OCI-LY3 (cell line): ENCODE results near the gene COL13A1.

Source experiments
- H2AFZ ChIP-seq: fragments of 200-600, 300-600 bp; shearing (Covaris generic); 2 replicates; pipeline ENCODE4 v1.6.0; 2014; ENCODE audit warnings: antibody characterized with exemption, low read depth, low read length
- H3K27ac ChIP-seq: fragments of 200-600, 300-600 bp; sonication (generic); 2 replicates; pipeline ENCODE4 v1.5.1; 2014; ENCODE audit warnings: mild to moderate bottlenecking, low read length, moderate library complexity, mixed read lengths
- H3K27me3 ChIP-seq: fragments of 200-600, 300-600 bp; sonication (generic); 2 replicates; pipeline ENCODE4 v1.6.1; 2014; ENCODE audit warnings: low read depth, low read length, mixed read lengths
- H3K36me3 ChIP-seq: fragments of 200-600, 300-600 bp; sonication (generic); replicated peaks from 2 replicates; pipeline ENCODE3; 2014; ENCODE audit warnings: low read depth, low read length, mixed read lengths
- H3K4me1 ChIP-seq: fragments of 300-600, 200-600 bp; sonication (generic); 2 replicates; pipeline ENCODE4 v1.6.1; 2014; ENCODE audit warnings: low read length, mixed read lengths
- H3K4me2 ChIP-seq: fragments of 200-600, 300-600 bp; sonication (generic); 2 replicates; pipeline ENCODE4 v1.6.1; 2014; ENCODE audit warnings: low read length, mixed read lengths
- H3K4me3 ChIP-seq: fragments of 300-600, 200-600 bp; sonication (generic); 2 replicates; pipeline ENCODE4 v1.5.1; 2014; ENCODE audit warnings: antibody characterized with exemption, mild to moderate bottlenecking, low read length, moderate library complexity
- H3K79me2 ChIP-seq: fragments of 300-600, 200-600 bp; shearing (Covaris generic); 2 replicates; pipeline ENCODE4 v1.6.1; 2014; ENCODE audit warnings: mild to moderate bottlenecking, low read length, mixed read lengths
- H3K9ac ChIP-seq: fragments of 300-600, 200-600 bp; shearing (Covaris generic); 2 replicates; pipeline ENCODE4 v1.6.0; 2014; ENCODE audit warnings: mild to moderate bottlenecking, low read length, moderate library complexity
- H3K9me3 ChIP-seq: fragments of 200-600, 300-600 bp; shearing (Covaris generic); 2 replicates; pipeline ENCODE4 v1.6.1; 2014; ENCODE audit warnings: low read length, mixed read lengths; ENCODE audit not compliant: insufficient read depth
- H4K20me1 ChIP-seq: fragments of 200-600, 300-600 bp; sonication (generic); 2 replicates; pipeline ENCODE4 v1.6.1; 2016; ENCODE audit warnings: low read length, mixed read lengths; ENCODE audit not compliant: insufficient read depth
- EZH2phosphoT487 ChIP-seq: fragments of 200-600 bp; shearing (Covaris generic); IDR thresholded peaks from 2 replicates; pipeline ENCODE4 v1.6.1; 2018; ENCODE audit warnings: antibody characterized with exemption, mixed run types, low read depth
- TF ChIP-seq, protein P1 (sequence below): fragments of 200-600, 300-600 bp; sonication (generic); IDR thresholded peaks from 2 replicates; pipeline ENCODE4 v1.5.1; 2014; ENCODE audit warnings: antibody characterized with exemption, low read length, low read depth

The COL13A1 gene

DNA sequence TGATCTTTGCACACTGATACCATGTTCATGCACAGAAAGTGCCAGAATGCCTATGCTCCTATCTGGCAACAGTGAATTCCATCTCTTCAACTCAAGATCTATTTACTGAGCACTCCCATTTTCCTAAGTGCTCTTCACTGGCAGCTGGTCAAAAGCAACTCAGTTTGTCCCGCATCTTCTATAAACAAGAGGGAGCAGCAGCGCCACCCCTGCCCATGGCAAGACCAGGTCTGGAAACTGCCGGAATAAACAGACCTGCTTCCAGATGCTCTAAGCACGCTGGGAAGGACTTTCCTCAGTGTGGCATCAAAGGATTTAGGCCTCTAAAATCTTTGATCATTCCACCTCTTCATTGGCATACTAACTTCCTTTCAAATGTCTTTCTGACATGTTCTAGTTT, 146.6 kb downstream of the COL13A1 start:
- no peak overlapping the region for H3K4me2 ChIP-seq
- no peak for TF ChIP-seq EZH2phosphoT487
- TF ChIP-seq, protein P1, sequence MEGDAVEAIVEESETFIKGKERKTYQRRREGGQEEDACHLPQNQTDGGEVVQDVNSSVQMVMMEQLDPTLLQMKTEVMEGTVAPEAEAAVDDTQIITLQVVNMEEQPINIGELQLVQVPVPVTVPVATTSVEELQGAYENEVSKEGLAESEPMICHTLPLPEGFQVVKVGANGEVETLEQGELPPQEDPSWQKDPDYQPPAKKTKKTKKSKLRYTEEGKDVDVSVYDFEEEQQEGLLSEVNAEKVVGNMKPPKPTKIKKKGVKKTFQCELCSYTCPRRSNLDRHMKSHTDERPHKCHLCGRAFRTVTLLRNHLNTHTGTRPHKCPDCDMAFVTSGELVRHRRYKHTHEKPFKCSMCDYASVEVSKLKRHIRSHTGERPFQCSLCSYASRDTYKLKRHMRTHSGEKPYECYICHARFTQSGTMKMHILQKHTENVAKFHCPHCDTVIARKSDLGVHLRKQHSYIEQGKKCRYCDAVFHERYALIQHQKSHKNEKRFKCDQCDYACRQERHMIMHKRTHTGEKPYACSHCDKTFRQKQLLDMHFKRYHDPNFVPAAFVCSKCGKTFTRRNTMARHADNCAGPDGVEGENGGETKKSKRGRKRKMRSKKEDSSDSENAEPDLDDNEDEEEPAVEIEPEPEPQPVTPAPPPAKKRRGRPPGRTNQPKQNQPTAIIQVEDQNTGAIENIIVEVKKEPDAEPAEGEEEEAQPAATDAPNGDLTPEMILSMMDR = no peak
- H4K20me1 ChIP-seq = no peaks in the 10 kb centered on the region
- peaks cover 21% of the 10 kb centered on the region for H3K4me1 ChIP-seq
- no peaks in the 10 kb centered on the region for H3K9me3 ChIP-seq
- no peak overlapping the region for H3K4me3 ChIP-seq
- H3K36me3 ChIP-seq = no peaks in the 10 kb centered on the region
- no peak overlapping the region for H2AFZ ChIP-seq
- H3K27me3 ChIP-seq = no peaks in the 10 kb centered on the region
- no peak overlapping the region for H3K9ac ChIP-seq
- no peak overlapping the region for H3K27ac ChIP-seq
- H3K79me2 ChIP-seq = no peaks in the 10 kb centered on the region

DNA sequence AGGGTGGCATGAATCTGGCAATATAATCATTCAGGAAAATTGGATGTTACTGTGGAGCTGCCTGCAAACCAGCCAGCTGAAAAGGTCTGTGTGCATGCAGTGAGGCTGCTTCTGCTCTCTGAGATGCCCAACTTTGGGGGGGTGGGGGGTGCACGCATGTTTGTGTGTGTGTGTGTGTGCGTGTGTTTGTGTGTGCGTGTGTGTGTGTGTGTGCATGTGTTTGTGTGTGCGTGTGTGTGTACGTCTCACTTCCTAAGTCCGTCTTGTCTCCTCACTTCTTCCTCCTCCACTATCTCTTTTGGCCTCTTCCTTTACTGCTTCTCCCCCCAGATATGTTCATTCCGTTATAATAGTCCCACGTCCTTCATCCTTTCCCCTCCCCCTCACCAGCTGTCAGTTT, 148.1 kb downstream of the COL13A1 start:
- H4K20me1 ChIP-seq = no peaks in the 10 kb centered on the region
- no peak overlapping the region for H3K4me2 ChIP-seq
- H3K9ac ChIP-seq = no peak overlapping the region
- H3K27ac ChIP-seq = no peak overlapping the region
- H3K4me3 ChIP-seq = no peak overlapping the region
- H2AFZ ChIP-seq = no peak overlapping the region
- H3K27me3 ChIP-seq = peaks cover 3% of the 10 kb centered on the region; the same call in 1 of the 2 replicates
- no peaks in the 10 kb centered on the region for H3K79me2 ChIP-seq
- peaks cover 34% of the 10 kb centered on the region for H3K4me1 ChIP-seq
- no peaks in the 10 kb centered on the region for H3K36me3 ChIP-seq
- H3K9me3 ChIP-seq = no peaks in the 10 kb centered on the region
- TF ChIP-seq EZH2phosphoT487 = no peak
- TF ChIP-seq, protein P1 = no peak

DNA sequence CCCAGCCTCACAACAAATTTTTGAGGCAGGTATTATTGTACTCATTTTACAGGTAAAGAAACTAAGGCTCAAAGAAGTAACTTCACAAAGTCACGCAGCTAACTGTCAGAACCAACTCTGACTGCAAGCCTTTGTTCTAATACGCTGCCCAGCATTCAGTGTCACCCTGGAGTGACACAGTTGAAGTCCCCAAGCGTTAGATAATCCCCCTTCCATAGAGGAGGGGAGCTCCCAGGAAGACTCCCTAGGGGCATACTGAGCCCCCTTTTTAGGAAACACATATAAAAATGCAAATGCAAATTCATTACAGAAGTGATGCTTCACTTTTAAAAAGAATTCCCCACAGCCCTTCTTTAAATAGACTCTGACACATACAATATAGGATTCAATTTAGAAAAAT, 150.0 kb downstream of the COL13A1 start:
- Histone ChIP-seq H3K4me3 (peak overlapping the region; percentile 24; the same call in 1 of the 2 replicates), H3K27me3 (peaks cover 3% of the 10 kb centered on the region; the same call in 1 of the 2 replicates), H3K4me2 (peak overlapping the region; percentile 59), H3K9ac (no peak overlapping the region), H3K9me3 (no peaks in the 10 kb centered on the region), H3K27ac (no peak overlapping the region), H2AFZ (no peak overlapping the region), H3K79me2 (no peaks in the 10 kb centered on the region), H3K4me1 (peaks cover 34% of the 10 kb centered on the region), H3K36me3 (no peaks in the 10 kb centered on the region), H4K20me1 (no peaks in the 10 kb centered on the region)
- TF ChIP-seq, protein P1 = no peak
- TF ChIP-seq EZH2phosphoT487 = no peak

DNA sequence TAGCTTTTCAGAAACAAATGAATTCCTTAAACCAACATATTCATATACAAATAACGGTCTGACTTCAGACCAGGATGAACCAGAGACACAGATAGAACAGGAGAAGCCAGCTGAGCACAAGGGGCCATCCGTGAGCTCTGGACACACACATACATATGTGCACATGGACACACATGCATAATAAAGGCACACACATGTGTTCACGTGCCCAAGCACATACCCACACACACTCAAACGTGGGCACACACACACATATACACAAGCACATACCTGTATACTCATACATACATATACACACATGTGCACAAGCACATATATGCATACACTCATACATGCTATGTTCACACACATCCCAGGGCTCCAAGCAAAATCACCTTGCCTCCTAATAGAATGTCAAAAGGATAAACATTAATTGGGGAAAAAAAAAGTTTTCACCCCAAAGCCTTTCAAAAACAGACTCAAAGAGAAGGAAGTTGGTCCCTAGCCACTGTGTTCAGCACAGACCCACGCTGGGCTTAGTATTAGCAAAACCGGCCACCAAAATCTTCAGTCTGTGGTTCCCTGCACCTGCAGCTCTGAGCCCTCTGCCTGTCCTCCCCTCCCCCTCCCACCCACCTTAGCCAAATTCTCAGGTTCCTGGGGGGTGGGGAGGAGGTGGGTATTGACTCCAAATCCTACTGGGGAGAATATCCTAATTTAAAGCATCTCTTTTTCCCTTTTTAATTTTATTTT, 150.5 kb downstream of the COL13A1 start:
- no peaks in the 10 kb centered on the region for H3K9me3 ChIP-seq
- no peak for TF ChIP-seq EZH2phosphoT487
- TF ChIP-seq, protein P1 = no peak
- no peak overlapping the region for H2AFZ ChIP-seq
- H3K27ac ChIP-seq = 0 out of 2 replicates have a peak overlapping the region, but pooled peaks have one; percentile 30
- peaks cover 3% of the 10 kb centered on the region; the same call in 1 of the 2 replicates for H3K27me3 ChIP-seq
- H3K36me3 ChIP-seq = no peaks in the 10 kb centered on the region
- peak overlapping the region; percentile 59 for H3K4me2 ChIP-seq
- no peak overlapping the region for H3K9ac ChIP-seq
- H4K20me1 ChIP-seq = no peaks in the 10 kb centered on the region
- H3K4me3 ChIP-seq = peak overlapping the region; percentile 24; the same call in 1 of the 2 replicates
- no peaks in the 10 kb centered on the region for H3K79me2 ChIP-seq
- peaks cover 34% of the 10 kb centered on the region for H3K4me1 ChIP-seq
